Liver (tissue), 9 donors: Measurements from ENCODE around the gene TACC2. TPM values are rescaled to one million over a fixed set of nuclear protein-coding genes. Genes with fewer than 3 reads are reported as not detected.

Experiments
- DNase-seq: peaks from one replicate; pipeline ENCODE4 v3.0.0-alpha.2; 2017; ENCODE audit warnings: low spot score
- H3K27ac ChIP-seq, 2 donors: one replicate each; pipeline ENCODE4 v1.7.0; 2013; ENCODE audit warnings: inconsistent platforms in 2 of 2, low read length in 2 of 2, control low read depth in 1 of 2, low read depth in 1 of 2, mild to moderate bottlenecking in 1 of 2
- H3K27me3 ChIP-seq, 4 donors: one replicate each; pipeline versions ENCODE4 v1.6.1 to v1.7.0; 2013; ENCODE audit warnings: low read length in 3 of 4, inconsistent platforms in 1 of 4, mild to moderate bottlenecking in 1 of 4, moderate library complexity in 1 of 4; ENCODE audit not compliant: control insufficient read depth in 4 of 4, insufficient read depth in 4 of 4
- H3K36me3 ChIP-seq, 4 donors: one replicate each; pipeline versions ENCODE4 v1.6.1 to v1.7.0; 2013; ENCODE audit warnings: low read length in 3 of 4, mild to moderate bottlenecking in 3 of 4, low read depth in 1 of 4, moderate library complexity in 1 of 4; ENCODE audit not compliant: control insufficient read depth in 4 of 4, insufficient read depth in 3 of 4
- H3K4me1 ChIP-seq, 4 donors: one replicate each; pipeline versions ENCODE4 v1.6.1 to v1.7.0; 2013; ENCODE audit warnings: low read length in 3 of 4, mild to moderate bottlenecking in 3 of 4, moderate library complexity in 1 of 4; ENCODE audit not compliant: control insufficient read depth in 4 of 4, insufficient read depth in 4 of 4
- H3K4me3 ChIP-seq, 3 donors: one replicate each; pipeline versions ENCODE4 v1.6.1 to v1.7.0; 2013; ENCODE audit warnings: low read length in 3 of 3, control low read depth in 1 of 3, low read depth in 1 of 3, mild to moderate bottlenecking in 1 of 3
- H3K9ac ChIP-seq, 2 donors: one replicate each; pipeline ENCODE4 v1.7.0; 2013; ENCODE audit warnings: low read length in 2 of 2, mild to moderate bottlenecking in 2 of 2, moderate library complexity in 2 of 2, control low read depth in 1 of 2, low read depth in 1 of 2
- H3K9me3 ChIP-seq, 4 donors: one replicate each; pipeline versions ENCODE4 v1.6.1 to v1.7.0; 2013; ENCODE audit warnings: low read length in 3 of 4; ENCODE audit not compliant: control insufficient read depth in 4 of 4
- CTCF ChIP-seq: fragments of 150-350 bp; IDR thresholded peaks from 2 replicates; pipeline ENCODE4 v1.5.1; 2017; ENCODE audit warnings: improper control_type of control experiment, low read depth, low read length; ENCODE audit not compliant: missing input control
- EGR1 ChIP-seq, 2 donors: IDR thresholded peaks; 2 replicates each; pipeline ENCODE4 v1.6.1; 2016 to 2018; ENCODE audit warnings: antibody characterized with exemption in 2 of 2, low read depth in 2 of 2
- FOXA1 ChIP-seq: IDR thresholded peaks from 2 replicates; pipeline ENCODE4 v1.6.1; 2016; ENCODE audit warnings: antibody characterized with exemption
- FOXA2 ChIP-seq: IDR thresholded peaks from 2 replicates; pipeline ENCODE4 v1.6.1; 2016; ENCODE audit warnings: antibody characterized with exemption
- GABPA ChIP-seq, 2 donors: IDR thresholded peaks in 1 of 2; conservative IDR thresholded peaks in 1 of 2; 2 replicates each; pipeline ENCODE4 v1.6.1; 2016; ENCODE audit warnings: antibody characterized with exemption in 2 of 2, mild to moderate bottlenecking in 1 of 2, moderate library complexity in 1 of 2
- HNF4A ChIP-seq, 2 donors: conservative IDR thresholded peaks; 2 replicates each; pipeline ENCODE4 v1.6.1; 2016; ENCODE audit warnings: antibody characterized with exemption in 2 of 2, mild to moderate bottlenecking in 2 of 2
- HNF4G ChIP-seq: IDR thresholded peaks from 2 replicates; pipeline ENCODE4 v1.6.1; 2016; ENCODE audit warnings: antibody characterized with exemption
- JUND ChIP-seq, 2 donors: IDR thresholded peaks; 2 replicates each; pipeline ENCODE4 v1.6.1; 2016; ENCODE audit warnings: antibody characterized with exemption in 2 of 2
- MAX ChIP-seq: IDR thresholded peaks from 2 replicates; pipeline ENCODE4 v1.6.1; 2016; ENCODE audit warnings: antibody characterized with exemption
- NR2F2 ChIP-seq: IDR thresholded peaks from 2 replicates; pipeline ENCODE4 v1.6.1; 2016; ENCODE audit warnings: antibody characterized with exemption
- RAD21 ChIP-seq, 2 donors: IDR thresholded peaks; 2 replicates each; pipeline ENCODE4 v1.6.1; 2016; ENCODE audit warnings: antibody characterized with exemption in 2 of 2, mild to moderate bottlenecking in 2 of 2
- RXRA ChIP-seq, 2 donors: IDR thresholded peaks; 2 replicates each; pipeline ENCODE4 v1.6.1; 2017 to 2018; ENCODE audit warnings: antibody characterized with exemption in 2 of 2, mild to moderate bottlenecking in 1 of 2
- SP1 ChIP-seq: IDR thresholded peaks from 2 replicates; pipeline ENCODE4 v1.6.1; 2018; ENCODE audit warnings: antibody characterized with exemption, mild to moderate bottlenecking
- TAF1 ChIP-seq: conservative IDR thresholded peaks from 2 replicates; pipeline ENCODE4 v1.6.1; 2016; ENCODE audit warnings: antibody characterized with exemption, mild to moderate bottlenecking
- YY1 ChIP-seq: IDR thresholded peaks from 2 replicates; pipeline ENCODE4 v1.6.1; 2016; ENCODE audit warnings: antibody characterized with exemption, mild to moderate bottlenecking
- ZBTB33 ChIP-seq: IDR thresholded peaks from 2 replicates; pipeline ENCODE4 v1.6.1; 2016; ENCODE audit warnings: antibody characterized with exemption
- WGBS: extraction: QIAGEN DNeasy Blood & Tissue Kit; methylation state at CpG from one replicate; pipeline ENCODE4 v1.1.7; 2013; 5-methylcytosine and 5-hydroxymethylcytosine counted together
- polyA plus RNA-seq, 2 donors: library from polyadenylated mRNA; stranded (reverse) in 1 of 2; unstranded in 1 of 2; fragments of 200-250 nt in 1 of 2; fragments of >200 nt in 1 of 2; fragmentation: Nextera tagmentation in 1 of 2; extraction: Ambion mirVana in 1 of 2; gene quantifications; one replicate each; pipeline versions ENCODE4 v1.2.1 to v1.2.3, GENCODE V29; 2013 to 2015
- total RNA-seq, 2 donors: library from RNA; depleted of rRNA; stranded (reverse); fragments of >200 nt; gene quantifications; one replicate each; pipeline ENCODE4 v1.2.3, GENCODE V29; 2014
- TF ChIP-seq, protein P1 (sequence below): IDR thresholded peaks from 2 replicates; pipeline ENCODE4 v1.6.1; 2016; ENCODE audit warnings: antibody characterized with exemption, mild to moderate bottlenecking
- TF ChIP-seq, protein P2 (sequence below): IDR thresholded peaks from 2 replicates; pipeline ENCODE4 v1.6.1; 2016; ENCODE audit warnings: antibody characterized with exemption
- donor health status: healthy.
- donor health status: healthy.
- donor health status: healthy.
- donor health status: healthy.
- donor health status: healthy.

TACC2 gene
- total and polyA plus RNA-seq, 4 donors: 1.5 to 9.1 (median 7.8) TPM

GRCh38 chr10:122116331-122116730, 127.4 kb downstream of the TACC2 start:
- TF ChIP-seq MAX: no peak
- no peak for TF ChIP-seq EGR1 (IDR thresholded peaks at IDR 0.05; ENCODE audit: low read depth in 2 of 2)
- TF ChIP-seq RAD21 (IDR thresholded peaks at IDR 0.05): no peak
- TF ChIP-seq NR2F2: no peak
- TF ChIP-seq TAF1: no peak
- no peak for TF ChIP-seq HNF4G
- no peak for TF ChIP-seq HNF4A (conservative IDR thresholded peaks at IDR 0.05)
- TF ChIP-seq, protein P1, sequence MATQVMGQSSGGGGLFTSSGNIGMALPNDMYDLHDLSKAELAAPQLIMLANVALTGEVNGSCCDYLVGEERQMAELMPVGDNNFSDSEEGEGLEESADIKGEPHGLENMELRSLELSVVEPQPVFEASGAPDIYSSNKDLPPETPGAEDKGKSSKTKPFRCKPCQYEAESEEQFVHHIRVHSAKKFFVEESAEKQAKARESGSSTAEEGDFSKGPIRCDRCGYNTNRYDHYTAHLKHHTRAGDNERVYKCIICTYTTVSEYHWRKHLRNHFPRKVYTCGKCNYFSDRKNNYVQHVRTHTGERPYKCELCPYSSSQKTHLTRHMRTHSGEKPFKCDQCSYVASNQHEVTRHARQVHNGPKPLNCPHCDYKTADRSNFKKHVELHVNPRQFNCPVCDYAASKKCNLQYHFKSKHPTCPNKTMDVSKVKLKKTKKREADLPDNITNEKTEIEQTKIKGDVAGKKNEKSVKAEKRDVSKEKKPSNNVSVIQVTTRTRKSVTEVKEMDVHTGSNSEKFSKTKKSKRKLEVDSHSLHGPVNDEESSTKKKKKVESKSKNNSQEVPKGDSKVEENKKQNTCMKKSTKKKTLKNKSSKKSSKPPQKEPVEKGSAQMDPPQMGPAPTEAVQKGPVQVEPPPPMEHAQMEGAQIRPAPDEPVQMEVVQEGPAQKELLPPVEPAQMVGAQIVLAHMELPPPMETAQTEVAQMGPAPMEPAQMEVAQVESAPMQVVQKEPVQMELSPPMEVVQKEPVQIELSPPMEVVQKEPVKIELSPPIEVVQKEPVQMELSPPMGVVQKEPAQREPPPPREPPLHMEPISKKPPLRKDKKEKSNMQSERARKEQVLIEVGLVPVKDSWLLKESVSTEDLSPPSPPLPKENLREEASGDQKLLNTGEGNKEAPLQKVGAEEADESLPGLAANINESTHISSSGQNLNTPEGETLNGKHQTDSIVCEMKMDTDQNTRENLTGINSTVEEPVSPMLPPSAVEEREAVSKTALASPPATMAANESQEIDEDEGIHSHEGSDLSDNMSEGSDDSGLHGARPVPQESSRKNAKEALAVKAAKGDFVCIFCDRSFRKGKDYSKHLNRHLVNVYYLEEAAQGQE: no peak
- TF ChIP-seq, protein P2, sequence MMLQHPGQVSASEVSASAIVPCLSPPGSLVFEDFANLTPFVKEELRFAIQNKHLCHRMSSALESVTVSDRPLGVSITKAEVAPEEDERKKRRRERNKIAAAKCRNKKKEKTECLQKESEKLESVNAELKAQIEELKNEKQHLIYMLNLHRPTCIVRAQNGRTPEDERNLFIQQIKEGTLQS: no peak
- TF ChIP-seq CTCF: no peak
- no peak for TF ChIP-seq ZBTB33
- TF ChIP-seq GABPA (IDR thresholded peaks at IDR 0.05 in 1 of 2, conservative IDR thresholded peaks at IDR 0.05 in 1 of 2): no peak
- no peak for TF ChIP-seq RXRA (IDR thresholded peaks at IDR 0.05)
- TF ChIP-seq JUND (IDR thresholded peaks at IDR 0.05): no peak
- TF ChIP-seq FOXA1: no peak
- TF ChIP-seq SP1: no peak
- no peak for TF ChIP-seq YY1
- TF ChIP-seq FOXA2: no peak
- Histone ChIP-seq H3K4me3 (no peak overlapping the region), H3K36me3 (no peaks in the 10 kb centered on the region), H3K9ac (no peak overlapping the region), H3K27me3 (no peaks in the 10 kb centered on the region), H3K9me3 (no peaks in the 10 kb centered on the region), H3K27ac (no peak overlapping the region), H3K4me1 (peaks cover 3 to 8% (median 5%) of the 10 kb centered on the region in 4 donors)
- WGBS: 84% methylated on average over 5 of the region's 5 CpGs
- DNase-seq: no peak
